Thyroid gland (tissue), 4 donors: ENCODE measurements around the gene ZNF26.

Experiments
- CTCF ChIP-seq, 6 experiments: fragments of 200-600 bp in 3 of 6; fragments of 450-650 bp in 3 of 6; sonication (generic) in 3 of 6; IDR thresholded peaks; one replicate each; pipeline ENCODE4 v1.5.1; 2016 to 2019; ENCODE audit warnings: antibody characterized with exemption in 6 of 6, mild to moderate bottlenecking in 2 of 6, inconsistent platforms in 1 of 6, moderate library complexity in 1 of 6
- POLR2A ChIP-seq, 2 donors: fragments of 450-650 bp; IDR thresholded peaks; one replicate each; pipeline ENCODE4 v1.6.1; 2017; ENCODE audit warnings: antibody characterized with exemption in 2 of 2, mild to moderate bottlenecking in 2 of 2, moderate library complexity in 1 of 2

GRCh38 chr12:133038118-133038709, 52.0 kb downstream of the ZNF26 start:
- TF ChIP-seq CTCF (IDR thresholded peaks at IDR 0.05) (no peak), POLR2A (IDR thresholded peaks at IDR 0.05) (no peak)
